SH-SY5Y (cell line): Measurements from ENCODE around the gene CHD6.

Experiments
- GATA2 ChIP-seq: IDR thresholded peaks from 2 replicates; pipeline ENCODE4 v1.6.1; 2011; ENCODE audit warnings: mild to moderate bottlenecking, low read depth, low read length
- GATA3 ChIP-seq: IDR thresholded peaks from 2 replicates; pipeline ENCODE4 v1.6.1; 2011; ENCODE audit warnings: low read depth, mild to moderate bottlenecking, low read length, moderate library complexity

GRCh38 chr20:41411391-41411847 lies 206.8 kb downstream of the CHD6 start:
- no peak for TF ChIP-seq GATA2
- no peak for TF ChIP-seq GATA3
